GM12874 (cell line): ENCODE data around the gene SMIM23.
A peak's percentile ranks its signal among the peaks of the same experiment; 100 is the strongest.

Source experiments
- TF ChIP-seq, protein P1 (sequence below): IDR thresholded peaks from 2 replicates; pipeline ENCODE4 v1.5.1; 2011; ENCODE audit warnings: low read depth, mild to moderate bottlenecking, control low read depth, low read length, moderate library complexity; ENCODE audit not compliant: insufficient read depth

SMIM23 gene

GRCh38 chr5:171745602-171746001 lies 40.0 kb upstream of the SMIM23 start:
- TF ChIP-seq, protein P1, sequence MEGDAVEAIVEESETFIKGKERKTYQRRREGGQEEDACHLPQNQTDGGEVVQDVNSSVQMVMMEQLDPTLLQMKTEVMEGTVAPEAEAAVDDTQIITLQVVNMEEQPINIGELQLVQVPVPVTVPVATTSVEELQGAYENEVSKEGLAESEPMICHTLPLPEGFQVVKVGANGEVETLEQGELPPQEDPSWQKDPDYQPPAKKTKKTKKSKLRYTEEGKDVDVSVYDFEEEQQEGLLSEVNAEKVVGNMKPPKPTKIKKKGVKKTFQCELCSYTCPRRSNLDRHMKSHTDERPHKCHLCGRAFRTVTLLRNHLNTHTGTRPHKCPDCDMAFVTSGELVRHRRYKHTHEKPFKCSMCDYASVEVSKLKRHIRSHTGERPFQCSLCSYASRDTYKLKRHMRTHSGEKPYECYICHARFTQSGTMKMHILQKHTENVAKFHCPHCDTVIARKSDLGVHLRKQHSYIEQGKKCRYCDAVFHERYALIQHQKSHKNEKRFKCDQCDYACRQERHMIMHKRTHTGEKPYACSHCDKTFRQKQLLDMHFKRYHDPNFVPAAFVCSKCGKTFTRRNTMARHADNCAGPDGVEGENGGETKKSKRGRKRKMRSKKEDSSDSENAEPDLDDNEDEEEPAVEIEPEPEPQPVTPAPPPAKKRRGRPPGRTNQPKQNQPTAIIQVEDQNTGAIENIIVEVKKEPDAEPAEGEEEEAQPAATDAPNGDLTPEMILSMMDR: no peak

DNA sequence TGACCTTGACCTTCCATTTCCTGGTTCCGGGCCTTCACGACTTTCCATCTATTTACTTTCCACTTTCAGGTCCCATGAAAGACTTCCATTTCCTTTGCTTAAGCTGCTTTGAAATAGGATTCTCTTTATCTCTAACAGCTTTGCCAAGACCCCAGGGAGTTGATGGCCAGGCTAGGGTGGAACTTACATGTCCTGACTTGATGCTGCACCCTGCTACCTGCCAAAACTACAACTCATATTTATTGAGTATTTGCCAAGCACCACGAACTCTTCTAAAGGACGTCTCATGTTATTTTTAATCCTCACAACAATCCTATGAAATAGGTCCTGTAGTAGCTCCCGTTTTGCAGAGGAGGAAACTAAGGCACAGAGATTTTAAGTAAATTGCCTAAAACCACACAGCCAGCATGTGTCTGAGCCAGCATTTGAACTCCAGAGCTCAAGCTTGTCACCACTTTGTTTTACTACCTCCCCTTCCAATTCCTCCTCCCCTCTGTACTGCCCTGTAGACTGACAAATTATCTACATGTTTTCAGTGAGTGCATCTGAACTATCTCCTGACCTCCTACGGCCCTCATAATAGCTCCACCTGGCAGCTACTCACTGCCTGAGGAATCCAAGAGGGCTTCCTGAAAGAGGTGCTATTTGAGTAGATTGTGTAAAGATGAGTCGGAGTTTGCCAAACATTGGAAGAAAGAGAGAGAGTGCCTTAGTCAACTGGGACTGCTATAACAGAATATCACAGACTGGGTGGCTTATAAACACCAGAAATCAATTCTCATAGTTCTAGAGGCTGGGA lies 38.4 kb upstream of the SMIM23 start:
- TF ChIP-seq, protein P1: no peak

- TF ChIP-seq, protein P1: no peak
Measured at GRCh38 chr5:171748720-171749119, 36.9 kb upstream of the SMIM23 start.

DNA sequence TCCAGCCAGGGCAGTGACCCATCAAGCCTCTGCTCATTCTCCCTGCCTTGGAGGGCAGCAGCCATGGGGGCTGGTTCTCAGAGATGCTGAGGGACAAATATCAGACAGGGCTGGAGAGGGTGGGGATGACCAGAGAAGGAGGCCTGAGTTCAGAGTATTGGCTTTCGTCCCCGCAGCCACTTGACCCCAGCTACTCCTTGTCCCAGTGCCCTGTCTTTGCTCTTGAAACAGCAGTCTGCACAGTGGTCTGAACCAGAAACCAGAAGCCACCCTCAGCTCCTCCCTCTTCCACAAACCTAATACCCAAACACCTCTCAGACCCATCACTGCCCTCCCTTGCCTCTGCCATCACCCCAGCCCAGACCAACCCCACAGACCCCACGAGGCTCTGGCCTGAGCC lies 36.3 kb upstream of the SMIM23 start:
- TF ChIP-seq, protein P1: no peak

DNA sequence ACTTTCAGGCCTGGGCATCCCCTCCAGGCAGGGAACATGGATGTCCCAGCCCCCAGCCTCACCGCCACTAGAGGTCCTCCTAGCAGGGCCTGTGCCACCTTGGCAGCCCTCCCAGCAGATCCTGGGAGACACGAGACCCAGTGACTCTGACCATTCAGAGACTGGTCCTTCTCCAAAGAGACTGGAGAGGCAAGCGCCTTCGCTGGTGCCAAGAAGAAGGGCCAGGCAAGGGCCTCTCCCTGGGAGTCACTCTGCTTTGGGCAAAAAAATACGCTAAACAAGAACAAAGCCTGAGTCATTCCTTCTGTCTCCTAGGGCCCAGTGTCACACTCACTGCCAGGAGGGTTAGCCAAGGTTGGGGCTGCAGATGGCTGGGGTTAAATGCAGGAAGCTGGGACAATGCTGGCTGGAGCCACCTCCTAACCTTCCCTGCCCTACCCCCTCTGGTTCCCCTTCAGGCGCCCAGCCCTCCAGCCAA lies 35.3 kb upstream of the SMIM23 start:
- TF ChIP-seq, protein P1: 0 out of 2 replicates have a peak, but pooled peaks have one; percentile 7

DNA sequence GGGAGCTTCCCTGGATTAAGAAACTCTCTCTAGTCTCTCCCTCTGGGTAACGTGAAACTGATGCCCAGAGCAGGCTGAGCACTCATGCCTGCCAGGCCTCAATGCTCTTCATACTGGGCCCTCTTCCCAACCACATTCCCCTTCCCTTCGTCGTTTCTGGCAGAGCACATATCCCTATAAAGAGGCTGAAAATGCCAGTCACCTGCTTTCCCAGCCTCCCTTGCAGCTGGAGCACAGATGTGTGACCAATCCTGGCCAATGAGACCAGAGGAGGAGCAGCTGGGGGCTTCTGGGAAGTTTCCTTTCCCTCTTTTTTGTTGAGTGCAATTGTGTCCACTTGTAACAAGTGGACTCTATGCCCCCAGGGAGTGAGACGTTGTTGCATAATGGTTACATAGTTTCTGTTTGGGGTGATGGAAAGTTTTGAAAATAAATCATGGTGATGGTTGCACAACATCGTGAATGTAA lies 30.2 kb upstream of the SMIM23 start:
- TF ChIP-seq, protein P1: no peak

GRCh38 chr5:171757853-171758535 lies 27.6 kb upstream of the SMIM23 start:
- TF ChIP-seq, protein P1: no peak
